Stimulated activated CD8-positive, alpha-beta memory T cell treated with anti-CD3 and anti-CD28 coated beads, Interleukin-7, amount 100 ng/mL, for 4 hours (primary cell): Measurements from ENCODE around the gene TRO.

ENCODE experiments used
- DNase-seq, 2 donors: peaks; one replicate each; pipeline ENCODE4 v3.0.0-alpha.2; 2020; ENCODE audit warnings: low read depth in 2 of 2

The TRO gene

GRCh38 chrX:54920610-54921426 is at the start of gene TRO:
Gene TRO, plus strand, starts transcription at chrX:54920824. Its CDS starts 1,423 bp downstream, at chrX:54922247.
- DNase-seq, result no peak

GRCh38 chrX:54885740-54886139 is 34.9 kb upstream of the TRO start:
- no peak for DNase-seq

- peak in 1 of 2 donors; percentile 3 for DNase-seq
Measured at GRCh38 chrX:54891573-54891972, 29.1 kb upstream of the TRO start.

GRCh38 chrX:54894159-54894558 is 26.5 kb upstream of the TRO start:
- DNase-seq, result no peak

- no peak for DNase-seq
Measured at GRCh38 chrX:54909941-54910340, 10.7 kb upstream of the TRO start.

GRCh38 chrX:54921427-54922021 is 900 bp downstream of the TRO start:
- peak; percentile 12 to 28 for DNase-seq

GRCh38 chrX:54922547-54922946 is 1.9 kb downstream of the TRO start:
- no peak for DNase-seq

- DNase-seq, result no peak
Measured at GRCh38 chrX:54923376-54923775, 2.8 kb downstream of the TRO start.

GRCh38 chrX:54926978-54927377 is 6.4 kb downstream of the TRO start:
- no peak for DNase-seq

- DNase-seq, result no peak
Measured at GRCh38 chrX:54928876-54929275, 8.3 kb downstream of the TRO start.

GRCh38 chrX:54930291-54931049 is 9.8 kb downstream of the TRO start:
- no peak for DNase-seq

- no peak for DNase-seq
Measured at GRCh38 chrX:54931107-54931506, 10.5 kb downstream of the TRO start.

- no peak for DNase-seq
Measured at GRCh38 chrX:54933150-54933826, 12.7 kb downstream of the TRO start.

GRCh38 chrX:54934058-54934457 is 13.4 kb downstream of the TRO start:
- DNase-seq, result no peak

GRCh38 chrX:54934890-54935289 is 14.3 kb downstream of the TRO start:
- no peak for DNase-seq

GRCh38 chrX:54935306-54935705 is 14.7 kb downstream of the TRO start:
- DNase-seq, result no peak

GRCh38 chrX:54937416-54937815 is 16.8 kb downstream of the TRO start:
- DNase-seq, result no peak

GRCh38 chrX:54944816-54945215 is 24.2 kb downstream of the TRO start:
- no peak for DNase-seq

GRCh38 chrX:54945224-54945623 is 24.6 kb downstream of the TRO start:
- DNase-seq, result no peak

- no peak for DNase-seq
Measured at GRCh38 chrX:54950730-54951375, 30.2 kb downstream of the TRO start.

- no peak for DNase-seq
Measured at GRCh38 chrX:54961750-54962149, 41.1 kb downstream of the TRO start.
